HepG2 (cell line): Measurements from ENCODE around the gene NRGN. TPM values are rescaled to one million over a fixed set of nuclear protein-coding genes. Genes with fewer than 3 reads are reported as not detected.

Experiments used
- CBX2 ChIP-seq, 2 experiments: fragments of 200-600 bp in 1 of 2; sonication (generic); formaldehyde crosslinking in 1 of 2; IDR thresholded peaks; 2 replicates each; pipeline versions ENCODE4 v1.7.0 to v1.8.1; 2018 to 2022; ENCODE audit warnings: low read depth in 2 of 2, low read length in 1 of 2, mild to moderate bottlenecking in 1 of 2, missing genetic modification reagents in 1 of 2
- ETV5 ChIP-seq: IDR thresholded peaks from 2 replicates; pipeline ENCODE4 v1.6.1; 2018; ENCODE audit warnings: missing biosample characterization, missing genetic modification reagents, inconsistent platforms, borderline replicate concordance
- FOXO1 ChIP-seq: sonication (generic); formaldehyde crosslinking; IDR thresholded peaks from 2 replicates; pipeline ENCODE4 v1.4.0; 2020; ENCODE audit warnings: missing genetic modification reagents
- HOXA7 ChIP-seq: sonication (generic); formaldehyde crosslinking; IDR thresholded peaks from 2 replicates; pipeline ENCODE4 v1.8.1; 2022; ENCODE audit warnings: mild to moderate bottlenecking, missing genetic modification reagents, moderate library complexity
- JDP2 ChIP-seq: sonication (generic); formaldehyde crosslinking; IDR thresholded peaks from 2 replicates; pipeline ENCODE4 v1.8.1; 2022; ENCODE audit warnings: missing genetic modification reagents, borderline replicate concordance
- KLF15 ChIP-seq: sonication (generic); formaldehyde crosslinking; IDR thresholded peaks from 2 replicates; pipeline ENCODE4 v1.8.1; 2023; ENCODE audit warnings: borderline replicate concordance, mild to moderate bottlenecking, inconsistent platforms, missing genetic modification reagents, mixed read lengths
- PHF21A ChIP-seq: sonication (generic); formaldehyde crosslinking; IDR thresholded peaks from 2 replicates; pipeline ENCODE4 v1.5.0; 2020; ENCODE audit warnings: mild to moderate bottlenecking, missing genetic modification reagents
- PITX1 ChIP-seq: sonication (generic); formaldehyde crosslinking; IDR thresholded peaks from 2 replicates; pipeline ENCODE4 v1.5.1; 2020; ENCODE audit warnings: mild to moderate bottlenecking, missing genetic modification reagents
- TAF1 ChIP-seq: sonication (generic); formaldehyde crosslinking; IDR thresholded peaks from 2 replicates; pipeline ENCODE4 v1.4.0; 2020; ENCODE audit warnings: missing genetic modification reagents
- ZFP41 ChIP-seq: sonication (generic); formaldehyde crosslinking; IDR thresholded peaks from 2 replicates; pipeline ENCODE4 v1.4.0; 2020; ENCODE audit warnings: mild to moderate bottlenecking, missing genetic modification reagents, borderline replicate concordance
- ZFP90 ChIP-seq: sonication (generic); formaldehyde crosslinking; IDR thresholded peaks from 2 replicates; pipeline ENCODE4 v1.8.0; 2022; ENCODE audit warnings: missing genetic modification reagents, mild to moderate bottlenecking, inconsistent platforms, borderline replicate concordance
- ZKSCAN1 ChIP-seq: fragments of 150-350 bp; IDR thresholded peaks from 2 replicates; pipeline ENCODE4 v1.6.1; 2014; ENCODE audit warnings: low read length
- ZNF207 ChIP-seq: fragments of 450-650 bp; IDR thresholded peaks from 2 replicates; pipeline ENCODE4 v1.6.1; 2016; ENCODE audit warnings: antibody characterized with exemption, borderline replicate concordance
- ZNF230 ChIP-seq: sonication (generic); formaldehyde crosslinking; IDR thresholded peaks from 2 replicates; pipeline ENCODE4 v1.4.0; 2020; ENCODE audit warnings: mild to moderate bottlenecking, missing genetic modification reagents
- ZNF614 ChIP-seq: IDR thresholded peaks from 2 replicates; pipeline ENCODE4 v1.6.1; 2018; ENCODE audit warnings: missing biosample characterization, missing genetic modification reagents, inconsistent platforms, borderline replicate concordance
- ZNF674 ChIP-seq: sonication (generic); formaldehyde crosslinking; IDR thresholded peaks from 2 replicates; pipeline ENCODE4 v1.5.0; 2020; ENCODE audit warnings: low read depth, mild to moderate bottlenecking, missing genetic modification reagents
- ZNF720 ChIP-seq: sonication (generic); formaldehyde crosslinking; IDR thresholded peaks from 2 replicates; pipeline ENCODE4 v1.4.0; 2020; ENCODE audit warnings: missing genetic modification reagents
- ZNF782 ChIP-seq: sonication (generic); formaldehyde crosslinking; IDR thresholded peaks from 2 replicates; pipeline ENCODE4 v1.4.0; 2020; ENCODE audit warnings: missing genetic modification reagents, mild to moderate bottlenecking, borderline replicate concordance
- polyA plus RNA-seq, 8 experiments: library from polyadenylated mRNA; depleted of rRNA in 3 of 8; stranded (reverse) in 7 of 8; unstranded in 1 of 8; fragments of >200 nt; fragmentation: Illumina TruSeq in 4 of 8; extraction: Trizol in 4 of 8; gene quantifications; 2 replicates each; pipeline versions ENCODE4 v1.2.1 to v1.2.3, GENCODE V29; 2011 to 2016; ENCODE audit warnings: low read depth in 4 of 8, missing spikeins in 1 of 8, mixed read lengths in 1 of 8; ENCODE audit not compliant: insufficient read depth in 1 of 8
- total RNA-seq, 5 experiments: library from RNA; depleted of rRNA; stranded (reverse); fragments of >200 nt; fragmentation: Illumina TruSeq; extraction: Trizol; gene quantifications; 2 replicates each; pipeline ENCODE4 v1.2.3, GENCODE V29; 2016; ENCODE audit warnings: low read depth in 1 of 5
- TF ChIP-seq, protein P1 (sequence below): sonication (generic); formaldehyde crosslinking; IDR thresholded peaks from 2 replicates; pipeline ENCODE4 v1.8.0; 2022; ENCODE audit warnings: mild to moderate bottlenecking, missing genetic modification reagents, borderline replicate concordance
- TF ChIP-seq, protein P2 (sequence below): sonication (generic); formaldehyde crosslinking; IDR thresholded peaks from 2 replicates; pipeline ENCODE4 v1.5.0; 2020; ENCODE audit warnings: mild to moderate bottlenecking, missing genetic modification reagents
- TF ChIP-seq, protein P3 (sequence below): IDR thresholded peaks from 2 replicates; pipeline ENCODE4 v1.6.1; 2016; ENCODE audit warnings: missing biosample characterization, missing genetic modification reagents, low read depth
- TF ChIP-seq, protein P4 (sequence below): sonication (generic); formaldehyde crosslinking; IDR thresholded peaks from 2 replicates; pipeline ENCODE4 v1.4.0; 2020; ENCODE audit warnings: mild to moderate bottlenecking, missing genetic modification reagents
- TF ChIP-seq, protein P5 (sequence below): sonication (generic); formaldehyde crosslinking; IDR thresholded peaks from 2 replicates; pipeline ENCODE4 v1.5.0; 2020; ENCODE audit warnings: missing genetic modification reagents

Gene NRGN
- total and polyA plus RNA-seq, 2 of the 13 experiments (the other 11 are each of a cell fraction or from before 2014, with no cell fraction given) = 0.22 TPM; not detected in 1

DNA sequence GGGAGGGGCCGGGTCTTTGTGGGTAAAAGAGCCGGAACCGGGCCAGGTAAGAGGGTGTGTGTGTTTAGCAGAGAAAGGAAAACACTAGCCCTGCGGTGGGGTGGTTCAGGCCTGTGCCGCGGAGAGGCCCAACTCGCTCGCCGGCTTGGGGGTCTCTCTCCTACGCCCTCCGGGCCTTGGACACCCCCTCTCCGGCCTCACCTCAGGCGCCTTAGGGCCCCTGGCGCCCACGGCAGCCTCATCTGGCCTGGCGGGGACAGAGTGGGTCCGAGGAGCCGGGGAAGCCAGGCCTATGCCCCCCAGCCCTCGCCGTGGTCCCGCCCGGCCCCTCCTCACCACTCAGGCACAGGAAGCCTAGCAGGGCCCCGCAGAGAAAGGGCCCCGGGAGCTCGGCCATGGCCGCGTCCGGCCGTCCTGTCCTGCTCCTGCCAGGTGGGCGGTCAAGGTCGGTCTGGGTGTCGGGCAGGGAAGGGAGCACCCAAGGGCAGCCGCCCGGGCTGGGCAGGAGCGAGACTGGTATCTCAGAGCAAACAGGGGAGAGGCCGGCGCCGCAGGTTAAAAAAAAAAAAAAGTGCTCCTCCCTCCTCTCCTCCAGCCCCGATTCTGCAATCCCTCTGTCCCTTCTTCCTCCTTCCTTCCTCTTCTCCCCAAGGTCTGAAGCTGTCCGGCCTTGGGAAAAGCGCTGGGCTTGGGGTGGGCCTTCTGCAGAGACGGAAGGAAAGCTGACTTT is 12.2 kb downstream of the NRGN start, which contains the start of gene VSIG2 (continued):
- TF ChIP-seq CBX2 (IDR thresholded peaks at IDR 0.05; ENCODE audit: low read depth, low read length) (no peak), CBX2 (CRISPR knock-in tag; IDR thresholded peaks at IDR 0.05; ENCODE audit: low read depth) (no peak), HOXA7 (CRISPR knock-in tag) (no peak), ZNF674 (CRISPR knock-in tag) (no peak), PHF21A (0 out of 2 replicates have a peak, but pooled peaks have one; percentile 21), KLF15 (CRISPR knock-in tag) (no peak), ETV5 (CRISPR knock-in tag) (no peak; the same call in 1 of the 2 replicates), PITX1 (CRISPR knock-in tag) (no peak), FOXO1 (CRISPR knock-in tag) (no peak), TAF1 (CRISPR knock-in tag) (peak; percentile 21; the same call in 1 of the 2 replicates), ZNF207 (no peak), ZNF230 (no peak), JDP2 (no peak), ZNF720 (CRISPR knock-in tag) (no peak), ZNF614 (CRISPR knock-in tag) (no peak), ZFP90 (0 out of 2 replicates have a peak, but pooled peaks have one; percentile 30), ZFP41 (CRISPR knock-in tag) (no peak), ZKSCAN1 (no peak), ZNF782 (CRISPR knock-in tag) (no peak)
- TF ChIP-seq, protein P1, sequence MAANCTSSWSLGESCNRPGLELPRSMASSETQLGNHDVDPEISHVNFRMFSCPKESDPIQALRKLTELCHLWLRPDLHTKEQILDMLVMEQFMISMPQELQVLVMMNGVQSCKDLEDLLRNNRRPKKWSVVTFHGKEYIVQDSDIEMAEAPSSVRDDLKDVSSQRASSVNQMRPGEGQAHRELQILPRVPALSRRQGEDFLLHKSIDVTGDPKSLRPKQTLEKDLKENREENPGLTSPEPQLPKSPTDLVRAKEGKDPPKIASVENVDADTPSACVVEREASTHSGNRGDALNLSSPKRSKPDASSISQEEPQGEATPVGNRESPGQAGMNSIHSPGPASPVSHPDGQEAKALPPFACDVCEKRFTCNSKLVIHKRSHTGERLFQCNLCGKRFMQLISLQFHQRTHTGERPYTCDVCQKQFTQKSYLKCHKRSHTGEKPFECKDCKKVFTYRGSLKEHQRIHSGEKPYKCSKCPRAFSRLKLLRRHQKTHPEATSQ (CRISPR knock-in tag) = no peak
- TF ChIP-seq, protein P2, sequence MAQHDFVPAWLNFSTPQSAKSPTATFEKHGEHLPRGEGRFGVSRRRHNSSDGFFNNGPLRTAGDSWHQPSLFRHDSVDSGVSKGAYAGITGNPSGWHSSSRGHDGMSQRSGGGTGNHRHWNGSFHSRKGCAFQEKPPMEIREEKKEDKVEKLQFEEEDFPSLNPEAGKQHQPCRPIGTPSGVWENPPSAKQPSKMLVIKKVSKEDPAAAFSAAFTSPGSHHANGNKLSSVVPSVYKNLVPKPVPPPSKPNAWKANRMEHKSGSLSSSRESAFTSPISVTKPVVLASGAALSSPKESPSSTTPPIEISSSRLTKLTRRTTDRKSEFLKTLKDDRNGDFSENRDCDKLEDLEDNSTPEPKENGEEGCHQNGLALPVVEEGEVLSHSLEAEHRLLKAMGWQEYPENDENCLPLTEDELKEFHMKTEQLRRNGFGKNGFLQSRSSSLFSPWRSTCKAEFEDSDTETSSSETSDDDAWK = no peak
- TF ChIP-seq, protein P3, sequence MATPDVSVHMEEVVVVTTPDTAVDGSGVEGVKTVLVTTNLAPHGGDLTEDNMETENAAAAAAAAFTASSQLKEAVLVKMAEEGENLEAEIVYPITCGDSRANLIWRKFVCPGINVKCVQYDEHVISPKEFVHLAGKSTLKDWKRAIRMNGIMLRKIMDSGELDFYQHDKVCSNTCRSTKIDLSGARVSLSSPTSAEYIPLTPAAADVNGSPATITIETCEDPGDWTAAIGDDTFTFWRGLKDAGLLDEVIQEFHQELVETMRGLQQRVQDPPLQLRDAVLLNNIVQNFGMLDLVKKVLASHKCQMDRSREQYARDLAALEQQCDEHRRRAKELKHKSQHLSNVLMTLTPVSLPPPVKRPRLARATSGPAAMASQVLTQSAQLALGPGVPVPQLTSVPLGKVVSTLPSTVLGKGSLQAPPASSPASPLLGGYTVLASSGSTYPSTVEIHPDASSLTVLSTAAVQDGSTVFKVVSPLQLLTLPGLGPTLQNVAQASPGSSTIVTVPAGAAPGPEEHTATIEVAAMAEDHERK (CRISPR knock-in tag) = no peak
- TF ChIP-seq, protein P4, sequence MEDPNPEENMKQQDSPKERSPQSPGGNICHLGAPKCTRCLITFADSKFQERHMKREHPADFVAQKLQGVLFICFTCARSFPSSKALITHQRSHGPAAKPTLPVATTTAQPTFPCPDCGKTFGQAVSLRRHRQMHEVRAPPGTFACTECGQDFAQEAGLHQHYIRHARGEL (CRISPR knock-in tag) = no peak
- TF ChIP-seq, protein P5, sequence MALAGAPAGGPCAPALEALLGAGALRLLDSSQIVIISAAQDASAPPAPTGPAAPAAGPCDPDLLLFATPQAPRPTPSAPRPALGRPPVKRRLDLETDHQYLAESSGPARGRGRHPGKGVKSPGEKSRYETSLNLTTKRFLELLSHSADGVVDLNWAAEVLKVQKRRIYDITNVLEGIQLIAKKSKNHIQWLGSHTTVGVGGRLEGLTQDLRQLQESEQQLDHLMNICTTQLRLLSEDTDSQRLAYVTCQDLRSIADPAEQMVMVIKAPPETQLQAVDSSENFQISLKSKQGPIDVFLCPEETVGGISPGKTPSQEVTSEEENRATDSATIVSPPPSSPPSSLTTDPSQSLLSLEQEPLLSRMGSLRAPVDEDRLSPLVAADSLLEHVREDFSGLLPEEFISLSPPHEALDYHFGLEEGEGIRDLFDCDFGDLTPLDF (CRISPR knock-in tag) = no peak
